ENCODE results near the gene ALDH3A2.

ALDH3A2 gene

GRCh38 chr17:19648475-19649273 is at the start of gene ALDH3A2:
Gene ALDH3A2 (plus strand): TSS chr17:19648751. CDS start chr17:19648972, 221 bp downstream.
- peak; percentile 78 for FAIRE-seq

- no peak for FAIRE-seq
Measured at GRCh38 chr17:19610311-19610710, 38.2 kb upstream of the ALDH3A2 start.

GRCh38 chr17:19610879-19611278 is 37.7 kb upstream of the ALDH3A2 start:
- FAIRE-seq: no peak

- FAIRE-seq: no peak
Measured at GRCh38 chr17:19613979-19614378, 34.6 kb upstream of the ALDH3A2 start.

GRCh38 chr17:19614900-19615299 is 33.7 kb upstream of the ALDH3A2 start:
- no peak for FAIRE-seq

- FAIRE-seq: no peak
Measured at GRCh38 chr17:19618015-19618414, 30.5 kb upstream of the ALDH3A2 start.

- no peak for FAIRE-seq
Measured at GRCh38 chr17:19619705-19620325, 28.7 kb upstream of the ALDH3A2 start.

GRCh38 chr17:19621697-19622096 is 26.9 kb upstream of the ALDH3A2 start:
- FAIRE-seq: no peak

GRCh38 chr17:19626079-19626478 is 22.5 kb upstream of the ALDH3A2 start:
- FAIRE-seq: no peak

- no peak for FAIRE-seq
Measured at GRCh38 chr17:19629449-19629848, 19.1 kb upstream of the ALDH3A2 start.

- FAIRE-seq: no peak
Measured at GRCh38 chr17:19630035-19630434, 18.5 kb upstream of the ALDH3A2 start.

- FAIRE-seq: no peak
Measured at GRCh38 chr17:19630661-19631060, 17.9 kb upstream of the ALDH3A2 start.

GRCh38 chr17:19631905-19632304 is 16.6 kb upstream of the ALDH3A2 start:
- FAIRE-seq: no peak

GRCh38 chr17:19641687-19642372 is 6.7 kb upstream of the ALDH3A2 start:
- FAIRE-seq: peak; percentile 63

GRCh38 chr17:19642373-19642893 is 6.1 kb upstream of the ALDH3A2 start:
- no peak for FAIRE-seq

- FAIRE-seq: no peak
Measured at GRCh38 chr17:19644493-19645210, 3.9 kb upstream of the ALDH3A2 start.

- peak; percentile 8 for FAIRE-seq
Measured at GRCh38 chr17:19645734-19646201, 2.8 kb upstream of the ALDH3A2 start.

- FAIRE-seq: no peak
Measured at GRCh38 chr17:19646788-19647696, 1.5 kb upstream of the ALDH3A2 start.

GRCh38 chr17:19647697-19648474 is 665 bp upstream of the ALDH3A2 start:
- no peak for FAIRE-seq

- FAIRE-seq: no peak
Measured at GRCh38 chr17:19649274-19649541, 657 bp downstream of the ALDH3A2 start.

GRCh38 chr17:19650826-19651225 is 2.3 kb downstream of the ALDH3A2 start:
- no peak for FAIRE-seq

All from G401.6 (cell line).